Endothelial cell (in vitro differentiated cells): ENCODE data around the gene CYP2B6. TPM values are rescaled to one million over a fixed set of nuclear protein-coding genes. Genes with fewer than 3 reads are reported as not detected.
"Not testable (repeated sequence)": the region's sequence is repeated elsewhere in the genome, so short reads cannot be mapped to it uniquely, and the experiment has no call there.

ENCODE experiments used
- DNase-seq: peaks from one replicate; pipeline ENCODE4 v3.0.0; 2021; ENCODE audit warnings: low spot score
- H3K27ac Mint-ChIP-seq: one replicate; pipeline ENCODE4 v1.8.0; 2021; ENCODE audit warnings: mixed read lengths, inconsistent platforms; ENCODE audit not compliant: unreplicated experiment
- H3K27me3 Mint-ChIP-seq: one replicate; pipeline ENCODE4 v1.8.0; 2021; ENCODE audit warnings: mild to moderate bottlenecking, moderate library complexity, mixed read lengths, inconsistent platforms; ENCODE audit not compliant: unreplicated experiment
- H3K36me3 Mint-ChIP-seq: one replicate; pipeline ENCODE4 v1.8.0; 2021; ENCODE audit warnings: mild to moderate bottlenecking, low read depth, mixed read lengths, inconsistent platforms; ENCODE audit not compliant: unreplicated experiment
- H3K4me1 Mint-ChIP-seq: one replicate; pipeline ENCODE4 v1.8.0; 2021; ENCODE audit warnings: mild to moderate bottlenecking, mixed read lengths, inconsistent platforms; ENCODE audit not compliant: unreplicated experiment
- H3K4me3 Mint-ChIP-seq: one replicate; pipeline ENCODE4 v1.8.0; 2021; ENCODE audit warnings: mild to moderate bottlenecking, mixed read lengths, inconsistent platforms; ENCODE audit not compliant: unreplicated experiment
- H3K9me3 Mint-ChIP-seq: one replicate; pipeline ENCODE4 v1.8.0; 2021; ENCODE audit warnings: mixed read lengths, inconsistent platforms; ENCODE audit not compliant: unreplicated experiment
- total RNA-seq: library from RNA; stranded (reverse); fragmentation: NEBNext Ultra II Directional; extraction: Animal tissue kit (Norgen Biotek cat#: 25700); gene quantifications from one replicate; pipeline ENCODE4 v1.2.1, GENCODE V29; 2021; ENCODE audit not compliant: unreplicated experiment
- TF ChIP-seq, protein P1 (sequence below): fragments of 200-600 bp; sonication (generic); IDR thresholded peaks from one replicate; pipeline ENCODE4 v1.5.0; 2021; ENCODE audit warnings: antibody characterized with exemption; ENCODE audit not compliant: unreplicated experiment

Gene CYP2B6
- total RNA-seq, 1 donor from 2014 or later: not detected

DNA sequence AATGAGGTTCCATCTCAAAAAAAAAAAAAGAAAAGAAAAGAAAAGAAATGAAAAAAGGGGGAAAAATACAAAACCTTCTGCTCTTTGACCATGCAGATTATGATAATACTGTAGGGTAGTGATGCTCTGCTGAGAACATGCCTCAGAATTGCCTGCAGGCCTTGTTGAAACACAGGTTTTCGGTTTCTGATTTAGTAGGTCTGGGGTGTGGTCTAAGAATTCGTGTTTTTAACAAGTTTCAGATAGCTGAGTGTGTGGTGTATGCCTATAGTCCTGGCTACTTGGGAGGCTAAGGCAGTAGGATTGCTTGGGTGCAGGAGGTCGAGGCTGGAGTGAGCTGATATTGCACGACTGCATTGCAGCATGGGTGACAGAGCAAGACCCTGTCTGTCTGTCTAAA, 14.9 kb upstream of the CYP2B6 start:
- Mint-ChIP-seq H3K9me3 (no peaks in the 10 kb centered on the region), H3K4me3 (no peak overlapping the region), H3K27ac (peak overlapping the region; percentile 31)

DNA sequence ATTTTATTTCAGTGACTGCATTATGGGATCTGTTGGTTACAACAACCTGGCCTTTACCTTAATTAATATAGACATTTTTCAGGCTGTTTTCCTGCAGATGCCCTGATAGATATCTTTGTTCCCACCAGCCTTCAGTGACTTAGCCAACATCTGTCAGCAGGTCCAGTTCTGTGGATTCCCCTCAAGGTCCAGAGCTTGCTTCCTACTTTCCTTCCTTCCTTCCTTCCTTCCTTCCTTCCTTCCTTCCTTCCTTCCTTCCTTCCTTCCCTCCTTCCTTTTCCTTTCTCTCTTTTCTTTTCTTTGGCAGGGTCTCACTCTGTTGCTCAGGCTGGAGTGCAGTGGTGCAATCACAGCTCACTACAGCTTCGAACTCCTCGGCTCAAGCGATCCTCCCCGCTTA, 14.4 kb upstream of the CYP2B6 start:
- Mint-ChIP-seq H3K36me3 (no peaks in the 10 kb centered on the region), H3K27me3 (no peaks in the 10 kb centered on the region), H3K9me3 (no peaks in the 10 kb centered on the region), H3K27ac (no peak overlapping the region), H3K4me3 (no peak overlapping the region), H3K4me1 (no peaks in the 10 kb centered on the region)
- TF ChIP-seq, protein P1, sequence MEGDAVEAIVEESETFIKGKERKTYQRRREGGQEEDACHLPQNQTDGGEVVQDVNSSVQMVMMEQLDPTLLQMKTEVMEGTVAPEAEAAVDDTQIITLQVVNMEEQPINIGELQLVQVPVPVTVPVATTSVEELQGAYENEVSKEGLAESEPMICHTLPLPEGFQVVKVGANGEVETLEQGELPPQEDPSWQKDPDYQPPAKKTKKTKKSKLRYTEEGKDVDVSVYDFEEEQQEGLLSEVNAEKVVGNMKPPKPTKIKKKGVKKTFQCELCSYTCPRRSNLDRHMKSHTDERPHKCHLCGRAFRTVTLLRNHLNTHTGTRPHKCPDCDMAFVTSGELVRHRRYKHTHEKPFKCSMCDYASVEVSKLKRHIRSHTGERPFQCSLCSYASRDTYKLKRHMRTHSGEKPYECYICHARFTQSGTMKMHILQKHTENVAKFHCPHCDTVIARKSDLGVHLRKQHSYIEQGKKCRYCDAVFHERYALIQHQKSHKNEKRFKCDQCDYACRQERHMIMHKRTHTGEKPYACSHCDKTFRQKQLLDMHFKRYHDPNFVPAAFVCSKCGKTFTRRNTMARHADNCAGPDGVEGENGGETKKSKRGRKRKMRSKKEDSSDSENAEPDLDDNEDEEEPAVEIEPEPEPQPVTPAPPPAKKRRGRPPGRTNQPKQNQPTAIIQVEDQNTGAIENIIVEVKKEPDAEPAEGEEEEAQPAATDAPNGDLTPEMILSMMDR: no peak
- DNase-seq: no peak

More for the DNA sequence above, 14.9 kb upstream of the CYP2B6 start:
- Mint-ChIP-seq H3K4me1 (no peaks in the 10 kb centered on the region), H3K36me3 (no peaks in the 10 kb centered on the region), H3K27me3 (no peaks in the 10 kb centered on the region)
- DNase-seq: no peak
- TF ChIP-seq, protein P1: no peak

DNA sequence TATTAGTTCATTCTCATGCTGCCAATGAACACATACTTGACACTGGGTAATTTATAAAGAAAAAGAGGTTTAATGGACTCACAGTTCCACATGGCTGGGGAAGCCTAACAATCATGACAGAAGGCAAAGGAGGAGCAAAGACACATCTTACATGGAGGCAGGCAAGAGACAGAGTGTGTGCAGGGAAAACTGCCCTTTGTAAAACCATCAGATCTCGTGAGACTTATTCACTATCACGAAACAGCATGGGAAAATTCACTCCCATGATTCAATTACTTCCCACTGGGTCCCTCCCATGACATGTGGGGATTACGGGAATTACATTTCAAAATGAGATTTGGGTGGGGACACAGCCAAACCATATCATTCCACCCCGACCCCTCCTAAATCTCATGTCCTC, 11.3 kb upstream of the CYP2B6 start:
- H3K9me3 Mint-ChIP-seq, H3K36me3 Mint-ChIP-seq, H3K27ac Mint-ChIP-seq, DNase-seq, H3K4me3 Mint-ChIP-seq, H3K4me1 Mint-ChIP-seq, H3K27me3 Mint-ChIP-seq: not testable (repeated sequence)

DNA sequence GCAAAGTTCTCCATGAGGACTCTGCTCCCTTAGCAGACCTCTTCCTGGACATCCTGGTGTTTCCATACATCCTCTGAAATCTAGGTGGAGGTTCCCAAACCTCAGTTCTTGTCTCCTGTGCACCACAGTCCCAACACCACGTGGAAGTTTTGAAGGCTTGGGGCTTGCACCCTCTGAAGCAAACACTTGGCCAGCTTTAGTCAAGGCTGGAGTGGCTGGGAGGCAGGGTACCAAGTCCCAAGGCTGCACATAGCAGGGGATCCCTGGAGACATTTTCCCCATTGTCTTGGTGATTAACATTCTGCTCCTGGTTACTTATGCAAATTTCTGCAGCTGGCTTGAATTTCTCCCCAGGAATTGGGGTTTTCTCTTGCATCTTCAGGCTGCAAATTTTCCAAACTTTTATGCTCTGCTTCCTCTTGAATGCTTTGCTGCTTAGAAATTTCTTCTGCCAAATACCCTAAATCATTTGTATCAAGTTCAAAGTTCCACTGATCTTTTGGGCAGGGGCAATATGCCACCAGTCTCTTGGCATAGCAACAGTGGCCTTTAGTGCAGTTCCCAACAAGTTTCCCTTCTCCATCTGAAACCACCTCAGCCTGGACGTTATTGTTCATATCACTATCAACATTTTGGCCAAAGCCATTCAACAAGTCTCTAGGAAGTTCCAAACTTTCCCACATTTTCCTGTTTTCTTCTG, 10.2 kb upstream of the CYP2B6 start:
- H3K4me3 Mint-ChIP-seq, H3K4me1 Mint-ChIP-seq, H3K9me3 Mint-ChIP-seq, H3K27me3 Mint-ChIP-seq, DNase-seq, H3K36me3 Mint-ChIP-seq, H3K27ac Mint-ChIP-seq: not testable (repeated sequence)

DNA sequence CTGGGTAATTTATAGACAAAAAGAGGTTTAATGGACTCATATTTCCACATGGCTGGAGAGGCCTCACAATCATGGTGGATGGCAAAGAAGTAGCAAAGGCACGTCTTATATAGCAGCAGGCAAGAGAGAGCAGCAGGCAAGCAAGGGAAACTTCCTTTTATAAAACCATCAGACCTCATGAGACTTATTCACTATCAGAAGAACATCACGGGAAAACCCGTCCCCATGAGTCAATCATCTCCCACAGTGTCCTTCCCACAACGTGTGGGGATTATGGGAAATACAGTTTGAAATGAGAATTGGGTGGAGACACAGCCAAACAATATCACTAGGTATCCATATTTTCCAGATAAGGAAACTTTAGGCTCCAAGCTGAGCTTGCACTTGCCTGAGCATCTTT, 9.5 kb upstream of the CYP2B6 start:
- no peak overlapping the region for H3K27ac Mint-ChIP-seq
- TF ChIP-seq, protein P1: no peak
- H3K9me3 Mint-ChIP-seq: no peaks in the 10 kb centered on the region
- no peaks in the 10 kb centered on the region for H3K4me1 Mint-ChIP-seq
- DNase-seq: no peak
- H3K27me3 Mint-ChIP-seq: peaks cover 2% of the 10 kb centered on the region
- peaks cover 3% of the 10 kb centered on the region for H3K36me3 Mint-ChIP-seq
- no peak overlapping the region for H3K4me3 Mint-ChIP-seq

DNA sequence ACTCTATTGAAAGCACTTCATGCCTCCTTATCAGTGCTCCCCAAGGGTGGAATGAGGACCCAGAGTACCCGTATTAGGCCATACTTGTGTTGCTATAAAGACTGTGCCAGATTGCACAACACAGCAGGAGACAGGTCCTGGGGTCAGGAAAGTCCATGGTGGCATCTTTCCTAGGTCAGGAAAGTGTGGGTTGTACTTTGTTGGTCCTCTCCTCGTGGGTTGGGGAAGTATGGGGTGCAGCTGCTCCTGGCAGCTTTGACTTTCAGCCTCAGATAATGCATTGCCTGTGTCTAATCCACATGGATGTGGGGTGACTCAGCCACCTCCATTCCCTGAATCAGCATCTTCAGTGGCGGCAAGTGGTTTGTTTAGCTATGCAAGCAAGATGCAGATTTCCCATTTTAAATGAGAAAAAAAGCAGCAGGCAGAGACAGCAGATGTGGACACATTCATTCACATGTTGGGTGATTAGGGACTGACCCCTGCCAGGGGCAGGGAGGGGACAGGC, 8.4 kb upstream of the CYP2B6 start:
- no peaks in the 10 kb centered on the region for H3K4me1 Mint-ChIP-seq

More for the DNA sequence above, 8.4 kb upstream of the CYP2B6 start:
- TF ChIP-seq, protein P1: no peak
- DNase-seq: no peak
- Mint-ChIP-seq H3K36me3 (peaks cover 3% of the 10 kb centered on the region), H3K27me3 (peaks cover 2% of the 10 kb centered on the region), H3K4me3 (no peak overlapping the region), H3K9me3 (no peaks in the 10 kb centered on the region), H3K27ac (no peak overlapping the region)
